Sigmoid colon (tissue), 7 donors: Measurements from ENCODE around the gene SLC22A1. TPM values are rescaled to one million over a fixed set of nuclear protein-coding genes. Genes with fewer than 3 reads are reported as not detected.

Source experiments
- DNase-seq: peaks from one replicate; pipeline ENCODE4 v3.0.0-alpha.2; 2019
- H3K27ac ChIP-seq, 4 donors: fragments of 200-600 bp; sonication (generic); one replicate each; pipeline ENCODE4 v1.5.1; 2016 to 2019; ENCODE audit warnings: mild to moderate bottlenecking in 1 of 4
- H3K27me3 ChIP-seq, 3 donors: fragments of 200-600 bp; sonication (generic); one replicate each; pipeline ENCODE4 v1.5.1; 2019; ENCODE audit warnings: mild to moderate bottlenecking in 1 of 3
- H3K36me3 ChIP-seq, 4 donors: fragments of 200-600 bp; sonication (generic); one replicate each; pipeline ENCODE4 v1.5.1; 2016 to 2019
- H3K4me1 ChIP-seq, 4 donors: fragments of 200-600 bp; sonication (generic); one replicate each; pipeline ENCODE4 v1.5.1; 2017 to 2019
- H3K4me3 ChIP-seq, 4 donors: fragments of 200-600 bp; sonication (generic); one replicate each; pipeline ENCODE4 v1.5.1; 2017 to 2019; ENCODE audit warnings: mild to moderate bottlenecking in 2 of 4, moderate library complexity in 1 of 4
- H3K9me3 ChIP-seq, 4 donors: fragments of 200-600 bp in 3 of 4; sonication (generic) in 3 of 4; one replicate each; pipeline versions ENCODE4 v1.5.1 to v1.6.1; 2013 to 2019
- EP300 ChIP-seq, 4 donors: sonication (generic); formaldehyde crosslinking; IDR thresholded peaks; one replicate each; pipeline ENCODE4 v1.6.1; 2017; ENCODE audit warnings: antibody characterized with exemption in 4 of 4
- POLR2A ChIP-seq, 2 donors: fragments of 450-650 bp; IDR thresholded peaks; one replicate each; pipeline ENCODE4 v1.6.1; 2016; ENCODE audit warnings: antibody characterized with exemption in 2 of 2, mild to moderate bottlenecking in 2 of 2, moderate library complexity in 2 of 2
- POLR2AphosphoS5 ChIP-seq, 4 donors: sonication (generic); formaldehyde crosslinking; IDR thresholded peaks; one replicate each; pipeline ENCODE4 v1.6.1; 2017; ENCODE audit warnings: antibody characterized with exemption in 4 of 4
- WGBS, 2 donors: extraction: QIAGEN DNeasy Blood & Tissue Kit; methylation state at CpG; one replicate each; pipeline ENCODE4 v1.1.7; 2013; 5-methylcytosine and 5-hydroxymethylcytosine counted together
- intact Hi-C: fragments of 100-400 bp; cut with DNase I; formaldehyde crosslinking; loops from one replicate; pipeline ENCODE4 v1.15.1; 2023
- polyA plus RNA-seq, 3 donors: library from polyadenylated mRNA; stranded (reverse); fragments of 200-250 nt; gene quantifications; one replicate each; pipeline ENCODE4 v1.2.3, GENCODE V29; 2013
- total RNA-seq, 4 donors: library from RNA; depleted of rRNA; stranded (reverse); fragments of >200 nt; gene quantifications; one replicate each; pipeline ENCODE4 v1.1.0, GENCODE V29; 2016
- TF ChIP-seq, protein P1 (sequence below), 4 experiments: fragments of 450-650 bp in 3 of 4; fragments of 200-600 bp in 1 of 4; IDR thresholded peaks; one replicate each; pipeline ENCODE4 v1.5.1; 2016 to 2019; ENCODE audit warnings: antibody characterized with exemption in 4 of 4, mild to moderate bottlenecking in 3 of 4, moderate library complexity in 2 of 4
- donor health status: healthy with polysubstance abuse.
- donor health status: Bipolar disorder and iron deficiency.
- donor health status: healthy.

SLC22A1 gene
- total and polyA plus RNA-seq, 7 donors, result 0.58 to 1.9 (median 1.0) TPM; not detected in 3

DNA sequence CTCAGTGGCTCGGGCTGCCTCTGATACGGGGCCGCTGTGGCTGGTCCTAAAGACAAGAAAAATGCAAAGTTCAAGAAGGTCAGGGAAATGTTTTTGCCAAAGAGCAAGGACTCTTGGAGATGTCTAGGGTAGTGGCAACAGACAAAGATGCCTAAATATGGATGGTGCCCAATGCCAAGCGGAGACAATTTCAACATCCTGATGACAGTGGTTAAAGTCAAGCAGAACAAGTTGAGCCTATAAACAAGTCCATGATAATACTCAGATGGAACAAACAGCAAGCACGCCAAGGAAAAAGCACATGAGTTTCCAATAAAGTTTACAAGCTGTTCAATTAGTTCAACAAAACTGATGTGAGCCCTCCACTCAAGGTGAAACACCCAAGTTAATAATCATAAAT is 51.1 kb downstream of the SLC22A1 start:
- intact Hi-C loops, result no loop called here
- WGBS, 2 donors, result 82 to 90% methylated on average over 5 of the region's 5 CpGs
- Histone ChIP-seq H3K4me1 (peaks cover 0 to 20% (median 15%) of the 10 kb centered on the region in 4 donors), H3K27me3 (no peaks in the 10 kb centered on the region), H3K9me3 (no peaks in the 10 kb centered on the region), H3K27ac (peak overlapping the region in 2 of 4 donors; percentile 20 to 27), H3K4me3 (no peak overlapping the region), H3K36me3 (no peaks in the 10 kb centered on the region)
- DNase-seq, result peak; percentile 74
- TF ChIP-seq, protein P1, sequence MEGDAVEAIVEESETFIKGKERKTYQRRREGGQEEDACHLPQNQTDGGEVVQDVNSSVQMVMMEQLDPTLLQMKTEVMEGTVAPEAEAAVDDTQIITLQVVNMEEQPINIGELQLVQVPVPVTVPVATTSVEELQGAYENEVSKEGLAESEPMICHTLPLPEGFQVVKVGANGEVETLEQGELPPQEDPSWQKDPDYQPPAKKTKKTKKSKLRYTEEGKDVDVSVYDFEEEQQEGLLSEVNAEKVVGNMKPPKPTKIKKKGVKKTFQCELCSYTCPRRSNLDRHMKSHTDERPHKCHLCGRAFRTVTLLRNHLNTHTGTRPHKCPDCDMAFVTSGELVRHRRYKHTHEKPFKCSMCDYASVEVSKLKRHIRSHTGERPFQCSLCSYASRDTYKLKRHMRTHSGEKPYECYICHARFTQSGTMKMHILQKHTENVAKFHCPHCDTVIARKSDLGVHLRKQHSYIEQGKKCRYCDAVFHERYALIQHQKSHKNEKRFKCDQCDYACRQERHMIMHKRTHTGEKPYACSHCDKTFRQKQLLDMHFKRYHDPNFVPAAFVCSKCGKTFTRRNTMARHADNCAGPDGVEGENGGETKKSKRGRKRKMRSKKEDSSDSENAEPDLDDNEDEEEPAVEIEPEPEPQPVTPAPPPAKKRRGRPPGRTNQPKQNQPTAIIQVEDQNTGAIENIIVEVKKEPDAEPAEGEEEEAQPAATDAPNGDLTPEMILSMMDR (IDR thresholded peaks at IDR 0.05), result no peak
- TF ChIP-seq POLR2A (IDR thresholded peaks at IDR 0.05) (no peak), POLR2AphosphoS5 (IDR thresholded peaks at IDR 0.05) (peak; percentile 48 to 76 (median 72)), EP300 (IDR thresholded peaks at IDR 0.05) (peak in 3 of 4 donors; percentile 35 to 68 (median 53))

DNA sequence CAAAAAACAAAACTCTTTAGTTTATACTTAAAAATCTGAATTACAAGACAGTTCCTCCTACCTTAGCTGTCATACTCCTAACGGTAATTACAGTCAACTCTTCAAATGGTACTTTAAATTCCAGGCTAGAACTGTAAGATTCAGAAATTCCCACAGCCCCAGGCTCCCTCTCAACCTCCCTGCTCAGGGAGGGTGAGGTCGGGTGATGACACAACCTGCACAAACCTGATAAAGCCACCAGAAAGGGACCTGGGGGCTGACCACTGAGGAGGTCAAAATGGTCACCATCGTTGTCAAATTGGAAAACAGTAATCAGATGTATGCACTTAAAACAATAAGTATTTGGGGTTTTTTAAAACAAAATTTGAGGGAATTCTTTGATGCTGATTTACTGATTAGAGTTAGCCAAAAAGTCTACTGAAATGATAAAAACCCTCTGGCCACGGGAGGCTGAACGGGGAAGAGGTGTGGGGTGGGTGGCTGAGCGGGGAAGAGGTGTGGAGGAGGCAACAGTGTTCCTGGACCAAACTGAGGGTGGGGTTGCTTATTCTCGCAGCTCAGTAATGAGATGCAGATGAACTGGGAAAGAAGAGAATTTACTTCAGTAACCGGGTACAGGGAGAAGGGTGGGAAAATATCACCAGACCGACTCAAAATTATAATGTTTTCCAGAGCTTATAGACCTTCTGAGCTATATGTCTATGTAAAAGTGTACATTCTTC is 52.4 kb downstream of the SLC22A1 start:
- TF ChIP-seq, protein P1 (IDR thresholded peaks at IDR 0.05), result no peak
- TF ChIP-seq EP300 (IDR thresholded peaks at IDR 0.05) (no peak), POLR2AphosphoS5 (IDR thresholded peaks at IDR 0.05) (no peak), POLR2A (IDR thresholded peaks at IDR 0.05) (no peak)
- peaks cover 0 to 13% (median 12%) of the 10 kb centered on the region in 4 donors for H3K4me1 ChIP-seq
- no peak overlapping the region for H3K27ac ChIP-seq
- intact Hi-C loops, result no loop called here
- 74 to 79% methylated on average over 9 of the region's 9 CpGs for WGBS, 2 donors
- no peaks in the 10 kb centered on the region for H3K27me3 ChIP-seq
- H3K9me3 ChIP-seq, result no peaks in the 10 kb centered on the region
- DNase-seq, result no peak
- H3K4me3 ChIP-seq, result no peak overlapping the region
- no peaks in the 10 kb centered on the region for H3K36me3 ChIP-seq

DNA sequence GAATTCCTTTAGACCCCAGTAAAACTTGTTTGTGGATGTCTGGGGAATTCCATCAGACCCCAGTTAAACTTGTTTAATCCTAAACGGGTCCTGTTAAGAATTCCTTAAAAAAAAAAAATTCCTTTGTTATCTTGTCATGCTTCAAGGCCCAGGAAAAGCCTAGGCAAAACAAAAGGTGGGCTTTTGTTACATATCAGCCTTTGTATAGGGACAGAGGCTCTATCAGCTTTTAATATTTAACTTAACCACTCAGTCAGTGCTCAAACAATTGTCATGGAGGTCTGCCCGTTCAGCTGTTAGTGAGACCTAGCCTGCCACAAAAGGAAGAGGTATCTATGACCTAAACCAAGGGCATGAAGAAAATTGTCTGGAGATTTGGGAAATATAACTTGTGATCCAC is 53.1 kb downstream of the SLC22A1 start:
- WGBS, 2 donors, result 36 to 43% methylated on average over 2 of the region's 2 CpGs
- peaks cover 0 to 12% (median 12%) of the 10 kb centered on the region in 4 donors for H3K4me1 ChIP-seq
- no peak overlapping the region for H3K4me3 ChIP-seq
- no peaks in the 10 kb centered on the region for H3K36me3 ChIP-seq
- no peaks in the 10 kb centered on the region for H3K27me3 ChIP-seq
- TF ChIP-seq, protein P1 (IDR thresholded peaks at IDR 0.05), result no peak
- TF ChIP-seq EP300 (IDR thresholded peaks at IDR 0.05), result no peak
- no peak for TF ChIP-seq POLR2AphosphoS5 (IDR thresholded peaks at IDR 0.05)
- TF ChIP-seq POLR2A (IDR thresholded peaks at IDR 0.05), result no peak
- intact Hi-C loops, result no loop called here
- no peak overlapping the region for H3K27ac ChIP-seq
- H3K9me3 ChIP-seq, result no peaks in the 10 kb centered on the region
- DNase-seq, result no peak

DNA sequence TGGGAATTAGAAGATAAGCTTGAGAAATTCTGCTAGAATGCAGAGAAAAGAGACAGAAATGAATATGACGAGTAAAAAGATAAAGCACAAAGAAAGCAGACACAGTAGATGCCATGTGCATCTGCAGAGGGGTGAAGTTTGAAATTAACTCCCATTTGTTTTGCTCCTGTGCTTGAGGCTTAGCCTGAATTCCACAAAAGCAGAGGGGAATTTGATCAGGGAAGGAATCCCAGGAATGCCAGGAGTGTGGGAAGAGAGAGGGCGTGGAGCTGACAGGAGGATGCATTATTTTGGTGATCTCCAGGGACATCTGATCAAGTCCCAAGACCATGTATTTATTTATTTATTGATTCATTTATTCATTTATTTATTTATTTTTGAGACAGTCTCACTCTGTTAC is 55.6 kb downstream of the SLC22A1 start:
- Histone ChIP-seq H3K4me3 (no peak overlapping the region), H3K9me3 (no peaks in the 10 kb centered on the region), H3K27ac (no peak overlapping the region), H3K36me3 (no peaks in the 10 kb centered on the region), H3K4me1 (no peaks in the 10 kb centered on the region), H3K27me3 (no peaks in the 10 kb centered on the region)
- TF ChIP-seq POLR2A (IDR thresholded peaks at IDR 0.05), result no peak
- no peak for TF ChIP-seq POLR2AphosphoS5 (IDR thresholded peaks at IDR 0.05)
- no peak for TF ChIP-seq EP300 (IDR thresholded peaks at IDR 0.05)
- TF ChIP-seq, protein P1 (IDR thresholded peaks at IDR 0.05), result no peak
- 43 to 46% methylated on average over 2 of the region's 2 CpGs for WGBS, 2 donors
- no peak for DNase-seq
- intact Hi-C loops, result no loop called here
